ENCODE measurements around the gene ISYNA1. TPM values are rescaled to one million over a fixed set of nuclear protein-coding genes. Genes with fewer than 3 reads are reported as not detected.
"Not testable (repeated sequence)": the region's sequence is repeated elsewhere in the genome, so short reads cannot be mapped to it uniquely, and the experiment has no call there.

ISYNA1 gene
- polyA plus RNA-seq, 4 donors: 99.2 to 156 (median 106) TPM

DNA sequence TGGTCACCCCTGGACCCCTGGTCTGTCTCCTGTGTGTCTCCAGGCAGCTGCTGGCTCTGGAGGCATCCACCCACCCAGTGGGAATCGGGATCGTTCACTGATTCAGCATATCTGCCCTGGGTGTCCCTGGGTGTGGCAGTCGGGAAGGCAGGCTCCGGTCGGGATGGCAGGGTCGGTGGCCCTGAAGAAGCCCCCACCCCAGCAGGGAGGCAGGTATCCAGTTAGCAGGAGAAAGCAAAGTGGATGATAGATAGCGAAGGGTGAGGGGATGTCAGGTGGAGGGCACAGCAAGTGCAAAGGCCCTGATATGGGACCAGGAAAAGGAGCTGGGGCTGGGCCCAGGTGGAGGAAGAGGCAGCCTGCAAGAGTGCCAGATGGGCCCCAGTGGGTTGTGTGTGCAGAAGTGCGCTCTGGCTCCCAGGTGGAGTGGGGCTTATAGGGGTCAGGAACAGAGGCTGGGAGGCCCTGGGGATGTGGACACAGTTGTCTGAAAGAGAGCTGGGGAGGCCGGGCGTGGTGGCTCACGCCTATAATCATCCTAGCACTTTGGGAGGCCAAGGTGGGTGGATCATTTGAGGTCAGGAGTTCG is 16.5 kb downstream of the ISYNA1 start:
- DNase-seq (ENCODE audit: low read depth in 4 of 4, low spot score in 3 of 4): no peak

DNA sequence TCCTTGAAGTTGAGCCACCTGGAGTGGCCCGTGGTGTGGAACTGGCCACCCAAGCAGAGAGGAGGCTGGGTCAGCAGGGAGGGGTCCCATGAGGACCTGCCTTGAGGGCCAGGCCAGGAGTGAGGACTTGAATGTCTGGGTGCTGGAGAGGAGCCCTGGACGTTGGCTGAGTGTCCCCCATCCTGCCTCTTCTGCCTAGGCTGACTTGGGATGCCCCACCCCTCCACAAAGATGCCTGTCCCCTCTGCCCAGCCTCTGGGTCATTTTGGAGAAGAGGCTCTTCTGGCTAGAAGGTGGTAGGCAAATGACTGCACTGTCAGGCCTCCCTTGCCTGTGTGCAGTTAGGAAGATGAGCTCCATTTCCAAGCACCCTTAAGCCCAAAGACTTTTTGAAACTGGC is 17.0 kb downstream of the ISYNA1 start:
- DNase-seq (ENCODE audit: low read depth in 4 of 4, low spot score in 3 of 4): no peak

DNA sequence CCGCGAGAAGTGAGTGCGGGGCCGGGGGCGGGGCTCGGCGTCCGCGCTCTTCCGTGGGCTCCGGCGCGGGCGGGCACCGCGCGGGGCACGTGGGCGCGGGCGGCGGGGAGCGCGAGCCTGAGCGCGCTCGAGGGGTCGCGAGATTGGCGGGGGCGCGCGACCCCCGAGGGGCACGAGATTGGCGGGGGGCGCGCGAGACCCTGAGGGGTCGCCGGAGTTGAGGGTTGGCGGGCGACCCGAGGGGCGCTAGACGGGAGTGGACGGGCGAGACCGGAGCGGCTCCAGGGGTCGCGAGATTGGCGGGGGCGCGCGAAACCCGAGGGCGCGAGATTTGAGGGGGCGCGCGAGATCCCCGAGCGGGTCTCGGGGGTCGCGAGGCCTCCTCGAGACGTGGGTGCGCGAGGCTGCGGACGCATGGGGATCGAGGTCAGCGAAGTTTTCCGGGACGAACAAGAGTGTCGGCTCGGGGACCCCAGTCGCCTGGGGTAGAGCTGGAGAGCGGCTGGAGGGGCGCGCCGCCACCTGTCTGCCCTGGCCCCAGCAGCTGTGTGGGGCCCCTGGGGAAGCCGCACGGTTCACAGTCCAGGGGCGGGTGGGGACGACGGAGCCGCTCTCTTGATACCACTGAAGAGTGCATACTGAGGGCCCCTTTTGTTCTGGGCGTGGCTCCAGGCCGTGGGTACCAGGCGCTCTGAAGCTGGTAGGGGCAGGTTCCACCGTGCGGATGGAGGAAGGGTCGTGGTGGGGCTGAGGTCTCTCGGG is 18.1 kb downstream of the ISYNA1 start:
- no peak for DNase-seq (ENCODE audit: low read depth in 4 of 4, low spot score in 3 of 4)

DNA sequence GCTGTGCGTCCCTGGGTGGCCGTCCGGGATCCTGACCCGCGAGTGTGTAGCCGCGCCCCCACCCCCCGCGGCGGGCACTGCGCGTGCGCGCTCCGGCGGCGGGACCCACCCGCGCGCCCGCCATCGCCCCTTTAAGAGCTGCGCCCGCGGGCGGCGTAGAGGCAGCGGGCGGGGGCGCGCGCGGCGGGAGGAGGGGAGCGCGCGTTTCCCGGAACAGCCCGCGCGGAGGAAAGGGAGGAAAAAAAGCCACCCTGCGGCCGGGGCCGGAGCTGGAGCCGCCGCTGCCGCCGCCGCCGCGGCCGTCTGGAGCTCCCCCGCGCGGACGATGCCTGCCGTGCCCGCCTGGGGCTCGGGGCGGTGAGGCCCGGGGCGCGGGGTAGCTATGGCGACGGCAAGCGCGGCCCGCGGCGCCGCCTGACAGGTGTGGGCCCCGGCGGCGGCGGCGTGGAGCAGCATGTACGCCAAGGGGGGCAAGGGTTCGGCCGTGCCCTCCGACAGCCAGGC is 18.7 kb downstream of the ISYNA1 start, which contains the start of gene SSBP4:
Gene SSBP4 (plus strand): TSS at position 204 of the 504 bp plus-strand sequence. CDS start 251 bp downstream, at position 455.
- no peak for DNase-seq (ENCODE audit: low read depth in 4 of 4, low spot score in 3 of 4)

DNA sequence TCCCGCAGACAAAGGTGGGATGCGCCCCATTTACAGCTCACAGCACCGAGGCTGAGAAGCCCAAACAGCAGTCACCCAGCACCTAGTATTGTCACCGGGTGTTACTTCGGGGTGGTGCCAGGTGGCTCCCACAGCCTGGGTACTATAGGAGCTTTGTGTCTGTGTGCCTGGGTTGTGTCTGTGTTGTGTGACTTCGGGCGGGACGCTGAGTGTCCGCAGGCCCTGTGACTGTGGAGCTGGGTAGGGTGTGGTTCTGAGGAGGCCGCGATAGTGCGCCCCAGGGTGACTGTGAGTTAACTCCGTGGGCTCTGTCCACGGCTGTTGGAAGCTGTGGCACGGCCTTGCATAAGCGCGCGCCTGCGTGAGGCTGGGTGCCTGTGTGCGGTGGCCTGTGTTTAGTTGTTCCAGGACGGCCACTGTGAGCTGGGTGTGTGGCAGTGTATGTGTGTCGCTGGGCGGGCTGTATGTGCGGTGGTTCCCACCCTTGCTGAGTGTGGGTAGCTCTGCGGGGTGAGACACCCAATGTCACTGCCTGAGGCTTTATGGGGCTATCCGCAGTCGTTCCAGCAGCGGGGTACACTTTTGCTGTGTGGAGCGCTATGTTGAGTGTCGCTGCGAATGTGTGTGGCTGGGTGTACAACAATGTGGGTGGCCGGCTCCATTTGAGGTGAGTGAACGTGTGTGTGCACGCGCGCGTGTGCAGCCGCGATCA is 19.3 kb downstream of the ISYNA1 start:
- no peak for DNase-seq (ENCODE audit: low read depth in 4 of 4, low spot score in 3 of 4)

DNA sequence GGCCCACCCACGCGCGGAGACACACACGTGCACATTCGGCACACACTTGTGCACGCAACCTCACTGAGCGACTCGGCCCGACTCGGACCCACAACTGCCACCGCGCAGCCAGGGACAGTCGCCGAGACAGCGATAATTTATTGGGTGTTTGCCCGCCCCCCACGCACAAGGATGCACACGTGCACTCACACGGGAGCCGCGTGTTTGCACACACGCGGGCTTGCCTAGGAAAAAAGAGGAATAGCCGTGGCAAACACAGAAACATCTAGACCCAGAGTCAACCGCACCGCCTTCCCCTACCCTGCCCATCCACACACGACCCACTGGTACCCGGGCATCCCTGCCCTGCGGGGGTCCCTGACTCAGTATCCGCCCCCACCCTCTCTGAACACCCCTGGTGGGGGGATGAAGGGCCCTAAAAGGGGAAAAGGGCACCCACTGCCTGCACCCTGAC is 19.9 kb downstream of the ISYNA1 start:
- DNase-seq (ENCODE audit: low read depth in 4 of 4, low spot score in 3 of 4): no peak

DNA sequence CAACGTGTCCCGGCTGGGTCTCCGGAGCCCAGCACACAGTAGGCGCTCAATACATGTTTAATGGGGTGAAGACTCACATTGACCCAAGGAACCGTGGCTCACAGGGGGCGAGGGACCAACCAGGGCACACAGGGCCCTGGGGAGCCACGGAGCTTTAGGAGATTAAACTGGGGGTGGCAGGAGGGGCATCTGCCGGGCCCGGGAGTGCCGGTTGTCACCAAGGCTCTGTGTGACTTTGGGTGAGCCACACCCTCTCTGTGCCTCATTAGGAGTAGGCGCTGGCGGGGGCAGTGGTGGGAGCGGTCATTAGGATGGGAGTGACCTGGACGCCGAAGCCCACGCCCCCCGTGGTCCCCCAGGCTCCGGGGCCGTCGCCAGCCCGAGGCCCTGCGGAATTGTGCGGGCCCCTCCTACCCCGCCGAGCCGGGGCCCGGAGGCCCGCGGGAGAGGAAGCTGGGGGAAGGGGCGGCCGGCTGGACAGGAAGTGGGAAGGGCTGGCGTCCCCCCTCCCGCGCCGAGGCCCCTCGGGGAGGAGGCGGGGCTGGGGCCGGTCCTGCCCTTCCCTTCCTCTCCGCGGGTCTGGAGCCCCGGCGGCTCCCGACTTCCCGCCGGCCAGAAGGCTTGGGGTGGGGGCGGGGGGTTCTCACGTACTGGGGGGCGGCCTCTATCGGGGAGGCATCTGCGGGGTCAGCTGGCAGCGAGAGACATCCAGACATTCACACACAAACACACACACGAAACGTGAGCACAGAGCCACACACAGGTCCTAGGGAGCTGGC is 20.5 kb downstream of the ISYNA1 start:
- DNase-seq (ENCODE audit: low read depth in 4 of 4, low spot score in 3 of 4): no peak

DNA sequence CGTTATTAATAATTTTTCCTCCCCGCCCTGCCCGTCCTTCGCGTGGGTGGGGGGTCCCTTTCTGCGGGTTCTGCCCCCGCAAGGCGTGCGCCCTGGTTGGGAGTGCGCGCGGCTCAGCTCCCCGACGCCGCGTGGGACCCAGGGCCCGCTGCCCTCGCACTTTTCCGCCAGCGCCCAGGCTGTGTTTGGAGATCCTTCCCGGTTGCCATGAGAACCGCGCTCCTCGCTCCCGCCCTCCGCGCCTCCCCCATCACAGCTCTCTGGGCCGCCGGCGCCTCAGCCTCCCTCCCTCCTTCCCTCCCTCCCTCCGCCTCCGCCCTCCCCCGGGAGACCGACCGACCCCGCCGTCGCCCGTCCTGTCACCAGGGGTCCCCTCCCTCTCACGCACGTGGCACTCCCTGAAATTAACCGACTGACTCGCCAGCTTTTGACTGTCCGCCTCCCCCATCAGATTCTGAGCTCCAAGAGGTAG is 21.1 kb downstream of the ISYNA1 start:
- DNase-seq (ENCODE audit: low read depth in 4 of 4, low spot score in 3 of 4): peak in 2 of 4 donors; percentile 86 to 87

DNA sequence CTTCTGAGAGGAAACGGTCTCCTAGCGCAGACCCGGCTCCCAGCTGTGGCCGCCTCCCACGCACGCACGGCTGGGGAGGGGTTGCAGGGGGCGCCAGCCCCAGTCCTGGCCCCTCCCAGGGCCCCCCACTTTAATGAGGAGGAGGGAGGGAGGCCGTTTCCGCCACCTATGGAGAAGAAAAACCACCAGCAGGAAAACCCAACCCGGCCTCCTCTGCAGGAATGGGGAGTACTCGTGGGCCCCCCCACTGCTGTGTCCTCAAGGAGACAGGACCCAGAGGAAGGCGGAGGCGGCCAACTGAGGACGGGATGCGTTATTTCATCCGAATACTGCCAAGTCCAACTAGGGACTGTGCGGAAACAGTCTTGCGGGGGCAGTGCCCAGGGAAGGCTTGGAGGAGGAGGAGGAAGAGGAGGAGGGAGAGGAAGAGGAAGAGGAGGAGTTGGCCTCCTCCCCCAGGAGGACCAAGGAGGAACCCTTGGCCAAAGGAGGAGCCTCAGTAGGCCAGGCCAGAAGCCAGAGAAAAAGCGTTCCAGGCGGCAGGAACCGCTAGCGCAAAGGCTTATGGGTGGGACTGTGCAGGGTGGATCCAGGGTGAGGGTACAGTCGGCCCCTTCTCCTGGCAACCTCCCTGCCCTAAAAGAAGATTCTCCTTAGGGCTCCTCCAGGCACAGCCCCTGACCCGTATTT is 22.6 kb downstream of the ISYNA1 start:
- no peak for DNase-seq (ENCODE audit: low read depth in 4 of 4, low spot score in 3 of 4)

DNA sequence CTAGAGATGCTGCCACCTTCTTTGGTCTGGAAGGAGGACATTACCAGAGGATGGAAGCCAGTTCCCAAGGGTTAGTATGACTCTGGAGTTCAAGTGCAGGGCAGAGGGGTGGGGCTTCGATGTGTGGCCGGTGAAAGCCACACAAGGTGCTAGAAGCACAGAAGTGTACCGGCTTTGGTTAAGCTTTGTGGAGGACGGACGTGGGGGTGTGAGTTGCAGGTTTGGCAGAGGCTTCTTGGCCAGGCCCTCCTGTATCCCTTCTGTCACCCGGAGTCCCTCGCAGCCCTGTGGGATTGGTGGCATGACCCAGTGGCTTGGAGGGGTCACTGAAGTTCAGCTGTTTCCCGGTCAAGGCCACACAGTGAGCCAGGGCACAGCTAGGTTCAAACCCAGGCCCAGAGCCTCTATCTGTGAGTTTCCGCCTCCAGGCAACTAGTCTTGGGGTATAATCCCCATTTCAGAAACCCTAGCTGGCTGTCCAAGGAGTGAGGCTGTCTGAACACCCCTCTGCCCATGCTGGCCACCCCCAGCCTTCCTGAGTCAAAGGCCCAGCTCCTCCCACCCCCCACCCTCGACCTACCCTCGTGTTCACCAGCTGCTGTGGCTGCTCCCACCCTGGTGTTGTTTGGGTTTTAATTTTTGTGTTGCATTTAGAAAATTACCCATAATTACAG is 23.3 kb downstream of the ISYNA1 start:
- no peak for DNase-seq (ENCODE audit: low read depth in 4 of 4, low spot score in 3 of 4)

DNA sequence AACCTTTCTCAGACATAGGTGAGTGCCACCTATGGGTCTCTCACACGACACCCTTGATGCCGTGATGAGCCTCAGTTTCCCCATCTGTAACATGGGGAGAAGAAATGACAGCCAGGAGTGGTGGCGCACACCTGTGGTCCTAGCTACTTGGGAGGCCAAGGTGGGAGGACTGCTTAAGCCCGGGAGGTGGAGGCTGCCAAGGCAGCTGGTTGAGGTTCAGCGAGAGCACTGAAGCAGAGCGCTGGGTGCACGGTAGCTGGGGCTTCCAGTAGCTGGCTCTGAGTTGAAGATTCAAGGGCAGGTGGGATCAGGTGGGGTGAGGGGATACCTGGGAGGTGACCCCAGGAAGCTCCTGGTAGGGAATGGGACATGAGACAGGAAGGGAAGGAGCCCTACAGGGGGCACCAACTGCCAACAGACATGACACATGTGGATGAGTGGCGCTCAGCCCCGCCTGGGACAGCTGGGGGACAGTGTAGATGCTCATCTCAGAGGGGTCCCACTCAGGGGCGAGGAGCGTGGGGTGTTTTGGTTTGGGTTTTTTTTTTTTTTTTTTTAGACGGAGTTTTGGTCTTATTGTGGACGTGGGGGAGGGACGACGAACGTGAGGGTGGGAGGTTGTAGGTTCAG is 25.2 kb downstream of the ISYNA1 start:
- DNase-seq (ENCODE audit: low read depth in 4 of 4, low spot score in 3 of 4): no peak

DNA sequence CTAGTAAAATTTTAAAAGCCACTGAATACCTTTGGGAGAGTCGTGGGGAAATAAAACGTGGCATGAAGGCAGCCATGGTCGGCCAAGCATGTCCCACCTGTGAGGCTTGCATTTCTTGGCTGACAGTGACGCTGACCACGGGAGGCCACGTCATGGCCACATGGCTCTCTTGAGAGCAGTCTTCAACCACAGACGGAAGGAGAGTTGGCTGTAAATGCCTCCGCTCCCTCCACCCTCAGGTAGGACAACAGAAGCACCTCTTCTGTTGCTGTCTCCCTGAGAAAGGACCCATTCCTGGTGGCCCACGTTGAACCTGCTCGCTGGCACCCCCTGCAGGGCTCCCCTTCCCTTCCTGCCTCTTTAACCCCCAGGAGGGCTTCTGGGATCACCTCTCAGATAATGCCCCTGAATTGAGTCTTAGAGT is 29.9 kb downstream of the ISYNA1 start:
- no peak for DNase-seq (ENCODE audit: low read depth in 4 of 4, low spot score in 3 of 4)

DNA sequence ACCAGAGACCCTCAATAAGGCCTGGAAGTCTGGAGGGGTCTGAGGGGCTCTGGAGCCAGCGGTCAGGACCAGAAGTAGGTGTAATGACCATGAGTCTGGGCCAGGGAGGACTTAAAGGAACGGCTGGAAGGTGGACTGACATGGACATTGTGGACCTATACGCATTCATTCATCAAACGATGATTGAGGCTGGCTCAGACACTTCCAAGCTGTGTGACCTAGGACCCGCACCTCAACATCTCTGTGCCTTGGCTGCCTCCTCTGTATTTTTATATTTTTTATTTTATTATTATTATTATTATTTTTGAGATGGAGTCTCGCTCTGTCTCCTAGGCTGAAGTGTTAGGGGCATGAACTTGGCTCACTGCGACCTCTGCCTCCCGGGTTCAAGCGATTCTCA is 31.2 kb downstream of the ISYNA1 start:
- no peak for DNase-seq (ENCODE audit: low read depth in 4 of 4, low spot score in 3 of 4)

DNA sequence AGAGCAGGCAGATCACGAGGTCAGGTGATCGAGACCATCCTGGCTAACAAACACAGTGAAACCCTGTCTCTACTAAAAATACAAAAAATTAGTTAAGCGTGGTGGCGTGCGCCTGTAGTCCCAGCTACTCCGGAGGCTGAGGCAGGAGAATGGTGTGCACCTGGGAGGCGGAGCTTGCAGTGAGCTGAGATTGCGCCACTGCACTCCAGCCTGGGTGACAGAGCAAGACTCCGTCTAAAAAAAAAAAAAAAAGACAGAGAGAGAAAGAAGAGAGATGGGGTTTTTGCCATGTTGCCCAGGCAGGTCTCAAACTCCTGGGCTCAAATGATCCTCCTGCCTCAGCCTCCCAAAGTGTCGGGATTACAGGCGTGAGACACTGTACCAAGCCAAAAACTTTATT is 32.2 kb downstream of the ISYNA1 start:
- DNase-seq (ENCODE audit: low read depth in 4 of 4, low spot score in 3 of 4): not testable (repeated sequence)

DNA sequence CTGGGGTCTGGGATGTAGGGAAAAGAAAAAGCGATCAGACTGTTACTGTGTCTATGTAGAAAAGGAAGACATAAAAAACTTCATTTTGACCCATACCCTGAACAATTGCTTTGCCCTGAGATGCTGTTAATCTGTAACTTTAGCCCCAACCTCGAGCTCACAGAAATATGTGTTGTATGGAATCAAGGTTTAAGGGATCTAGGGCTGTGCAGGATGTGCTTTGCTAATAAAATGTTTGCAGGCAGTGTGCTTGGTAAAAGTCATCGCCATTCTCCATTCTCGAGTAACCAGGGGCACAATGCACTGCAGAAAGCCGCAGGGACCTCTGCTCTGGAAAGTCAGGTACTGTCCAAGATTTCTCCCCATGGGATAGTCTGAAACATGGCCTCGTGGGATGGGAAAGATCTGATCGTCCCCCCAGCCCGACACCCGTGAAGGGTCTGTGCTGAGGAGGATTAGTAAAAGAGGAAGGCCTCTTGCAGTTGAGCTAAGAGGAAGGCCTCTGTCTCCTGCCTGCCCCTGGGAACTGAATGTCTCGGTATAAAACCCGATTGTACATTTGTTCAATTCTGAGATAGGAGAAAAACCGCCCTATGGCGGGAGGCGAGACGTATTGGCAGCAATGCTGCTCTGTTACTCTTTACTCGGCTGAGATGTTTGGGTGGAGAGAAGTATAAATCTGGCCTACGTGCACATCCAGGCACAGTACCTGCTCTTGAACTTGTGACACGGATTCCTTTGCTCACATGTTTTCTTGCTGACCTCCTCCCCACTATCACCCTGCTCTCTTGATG is 35.3 kb downstream of the ISYNA1 start:
- not testable (repeated sequence) for DNase-seq (ENCODE audit: low read depth in 4 of 4, low spot score in 3 of 4)

DNA sequence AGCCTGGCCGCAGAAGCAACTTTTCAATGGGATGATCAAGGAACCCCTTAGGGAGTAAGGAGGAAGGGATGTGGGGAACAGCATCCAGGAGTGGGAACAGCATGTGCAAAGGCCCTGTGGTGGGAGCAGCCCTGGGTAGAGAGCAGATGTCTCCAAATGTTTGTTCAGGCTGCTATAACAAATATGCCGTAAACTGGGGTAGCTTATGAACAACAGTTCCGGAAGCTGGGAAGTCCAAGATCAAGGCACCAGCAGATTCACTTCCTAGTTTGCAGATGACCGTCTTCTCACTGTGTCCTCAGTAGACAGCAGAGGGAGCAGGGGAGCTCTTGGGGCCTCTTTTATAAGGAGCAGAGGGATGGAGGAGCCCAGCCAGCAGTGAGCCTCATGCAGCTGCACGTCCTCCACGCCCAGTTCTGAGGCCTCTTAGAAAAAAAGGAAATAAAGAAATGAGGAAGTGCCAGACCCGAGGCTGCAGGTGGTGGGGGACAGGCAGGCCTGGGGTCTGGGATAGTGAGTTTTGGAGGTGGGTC is 36.3 kb downstream of the ISYNA1 start:
- no peak for DNase-seq (ENCODE audit: low read depth in 4 of 4, low spot score in 3 of 4)

DNA sequence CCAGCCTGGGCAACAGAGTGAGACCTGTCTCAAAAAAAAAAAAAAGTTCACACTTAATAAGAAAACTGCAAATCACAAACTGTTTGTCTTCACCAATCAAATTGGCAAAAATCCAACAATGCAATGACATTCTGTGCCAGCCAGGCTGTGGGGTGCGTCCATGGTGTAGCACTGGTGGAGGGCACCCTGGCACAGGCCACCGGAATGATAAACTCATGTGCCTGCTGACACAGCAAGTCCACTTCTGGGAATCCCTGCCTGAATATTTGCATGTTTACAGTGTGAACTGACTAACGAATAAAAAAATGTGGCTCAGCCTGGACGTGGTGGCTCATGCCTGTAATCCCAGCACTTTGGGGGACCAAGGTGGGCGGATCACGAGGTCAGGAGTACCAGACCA is 38.9 kb downstream of the ISYNA1 start:
- no peak for DNase-seq (ENCODE audit: low read depth in 4 of 4, low spot score in 3 of 4)

Data from right renal pelvis (tissue), 4 donors.